Fibroblast of pulmonary artery (primary cell): ENCODE data around the gene MGST3.

ENCODE experiments used
- DNase-seq: peaks from one replicate; pipeline ENCODE4 v3.0.0-alpha.2; 2010; ENCODE audit warnings: low read depth
- H3K4me3 ChIP-seq: replicated peaks from 2 replicates; pipeline ENCODE4 v1.5.1; 2011; ENCODE audit warnings: low read depth, mild to moderate bottlenecking, control low read depth, low read length, moderate library complexity
- TF ChIP-seq, protein P1 (sequence below): IDR thresholded peaks from 2 replicates; pipeline ENCODE4 v1.5.1; 2011; ENCODE audit warnings: mild to moderate bottlenecking, control low read depth, low read length, inconsistent platforms; ENCODE audit errors: missing control alignments

Gene MGST3

GRCh38 chr1:165659581-165659895, 28.5 kb downstream of the MGST3 start:
- TF ChIP-seq, protein P1, sequence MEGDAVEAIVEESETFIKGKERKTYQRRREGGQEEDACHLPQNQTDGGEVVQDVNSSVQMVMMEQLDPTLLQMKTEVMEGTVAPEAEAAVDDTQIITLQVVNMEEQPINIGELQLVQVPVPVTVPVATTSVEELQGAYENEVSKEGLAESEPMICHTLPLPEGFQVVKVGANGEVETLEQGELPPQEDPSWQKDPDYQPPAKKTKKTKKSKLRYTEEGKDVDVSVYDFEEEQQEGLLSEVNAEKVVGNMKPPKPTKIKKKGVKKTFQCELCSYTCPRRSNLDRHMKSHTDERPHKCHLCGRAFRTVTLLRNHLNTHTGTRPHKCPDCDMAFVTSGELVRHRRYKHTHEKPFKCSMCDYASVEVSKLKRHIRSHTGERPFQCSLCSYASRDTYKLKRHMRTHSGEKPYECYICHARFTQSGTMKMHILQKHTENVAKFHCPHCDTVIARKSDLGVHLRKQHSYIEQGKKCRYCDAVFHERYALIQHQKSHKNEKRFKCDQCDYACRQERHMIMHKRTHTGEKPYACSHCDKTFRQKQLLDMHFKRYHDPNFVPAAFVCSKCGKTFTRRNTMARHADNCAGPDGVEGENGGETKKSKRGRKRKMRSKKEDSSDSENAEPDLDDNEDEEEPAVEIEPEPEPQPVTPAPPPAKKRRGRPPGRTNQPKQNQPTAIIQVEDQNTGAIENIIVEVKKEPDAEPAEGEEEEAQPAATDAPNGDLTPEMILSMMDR: no peak
- DNase-seq: no peak
- H3K4me3 ChIP-seq: no peak overlapping the region

DNA sequence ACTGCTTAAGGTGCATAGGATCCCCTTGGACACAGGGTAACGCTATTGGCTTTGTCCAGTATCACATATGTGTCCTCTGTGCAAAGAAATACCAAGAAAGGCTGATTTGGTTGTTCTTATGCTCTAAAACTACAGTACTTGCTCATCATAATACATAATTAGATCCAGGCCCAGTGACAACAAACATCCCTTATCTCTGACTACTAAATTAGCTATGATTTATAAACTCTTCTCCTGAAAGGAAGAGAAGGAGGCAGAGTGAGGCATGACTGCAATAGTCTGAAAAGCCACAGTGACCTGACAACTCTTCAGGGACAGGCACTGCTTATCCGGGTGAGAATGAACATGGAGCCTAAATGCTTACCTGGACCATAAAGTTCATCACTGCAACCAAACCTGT, 30.7 kb downstream of the MGST3 start:
- no peak for DNase-seq
- H3K4me3 ChIP-seq: no peak overlapping the region
- TF ChIP-seq, protein P1: no peak

DNA sequence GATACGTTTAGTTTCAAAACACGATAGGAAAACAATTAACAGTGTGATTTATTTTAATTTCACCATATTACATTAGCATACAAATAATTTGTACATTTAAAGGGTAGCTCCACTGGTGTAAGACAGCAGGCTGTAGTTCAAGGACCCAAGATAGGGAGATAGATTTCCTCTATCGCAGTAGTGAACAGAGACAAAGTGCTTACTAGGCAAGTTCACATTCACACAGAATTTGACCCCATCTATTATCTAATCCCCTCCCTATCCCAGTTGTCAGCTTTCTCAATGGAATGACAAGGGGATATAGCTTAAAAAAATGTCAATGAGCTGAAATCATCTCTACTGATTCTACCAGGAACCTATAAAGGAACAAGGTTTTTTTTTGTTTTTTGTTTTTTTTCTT, 31.2 kb downstream of the MGST3 start:
- H3K4me3 ChIP-seq: no peak overlapping the region
- DNase-seq: no peak
- TF ChIP-seq, protein P1: no peak

DNA sequence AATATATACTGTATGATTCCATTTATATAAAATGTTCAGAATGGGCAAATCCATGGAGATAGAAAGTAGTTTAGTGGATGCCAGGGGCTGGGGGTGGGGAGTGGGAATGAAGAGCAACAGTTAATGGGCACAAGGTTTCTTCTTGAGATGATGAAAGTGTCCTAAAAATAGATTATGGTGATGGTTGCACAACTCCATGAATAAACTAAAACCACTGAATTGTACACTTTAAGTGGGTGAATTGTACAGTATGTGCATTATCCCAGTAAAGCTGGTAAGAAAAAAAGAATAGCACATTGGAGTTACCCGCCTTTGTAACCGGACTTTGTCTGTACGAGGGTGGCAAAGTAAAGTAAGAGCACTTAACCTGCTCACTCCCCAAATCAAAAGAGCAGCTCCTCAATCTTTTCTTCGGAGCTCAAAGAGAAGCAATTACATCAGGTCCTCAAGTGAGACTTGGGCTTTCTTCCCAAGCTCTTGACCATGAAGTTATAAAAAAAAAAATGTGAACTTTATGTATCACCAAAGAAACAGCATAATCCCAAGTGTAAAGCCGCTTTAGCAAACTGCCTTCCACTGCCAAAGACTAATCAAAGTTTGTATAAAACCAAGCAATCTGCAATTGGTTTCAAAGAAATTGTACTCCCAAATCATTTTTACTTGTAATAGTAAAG, 35.3 kb downstream of the MGST3 start:
- peak; percentile 57 for DNase-seq
- no peak overlapping the region for H3K4me3 ChIP-seq
- TF ChIP-seq, protein P1: no peak

- H3K4me3 ChIP-seq: no peak overlapping the region
- TF ChIP-seq, protein P1: no peak
- no peak for DNase-seq
Measured at GRCh38 chr1:165668184-165668583, 37.1 kb downstream of the MGST3 start.

DNA sequence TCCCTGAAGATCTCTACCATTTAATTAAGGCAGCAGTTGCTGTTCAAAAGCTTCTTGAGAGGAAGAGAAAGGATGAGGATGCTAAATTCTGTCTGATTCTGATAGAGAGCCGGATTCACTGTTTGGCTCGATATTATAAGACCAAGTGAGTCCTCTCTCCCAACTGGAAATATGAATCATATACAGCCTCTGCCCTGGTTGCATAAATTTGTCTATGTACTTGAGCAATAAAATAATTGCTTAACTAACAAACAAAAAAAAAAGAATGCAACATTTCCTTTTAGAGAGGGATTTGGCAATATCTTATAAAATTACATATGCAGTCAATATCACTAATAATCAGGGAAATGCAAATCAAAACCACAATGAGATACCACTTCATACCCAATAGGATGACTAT, 40.5 kb downstream of the MGST3 start:
- TF ChIP-seq, protein P1: no peak
- no peak overlapping the region for H3K4me3 ChIP-seq
- peak; percentile 69 for DNase-seq

DNA sequence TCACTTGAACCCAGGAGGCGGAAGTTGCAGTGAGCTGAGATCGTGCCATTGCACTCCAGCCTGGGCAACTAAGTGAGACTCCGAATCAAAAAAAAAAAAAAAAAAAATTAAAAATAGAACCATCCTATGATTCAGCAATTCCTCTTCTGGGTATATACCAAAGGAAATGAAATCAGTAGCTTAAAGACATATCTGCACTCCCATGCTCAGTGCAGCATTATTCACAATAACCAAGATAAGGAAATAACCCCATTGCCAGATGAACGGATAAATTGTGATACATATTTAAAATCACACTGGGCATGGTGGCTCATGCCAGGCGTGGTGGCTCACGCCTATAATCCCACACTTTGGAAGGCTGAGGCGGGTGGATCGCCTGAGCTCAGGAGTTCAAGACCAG, 43.6 kb downstream of the MGST3 start:
- TF ChIP-seq, protein P1: no peak
- H3K4me3 ChIP-seq: no peak overlapping the region
- peak; percentile 49 for DNase-seq
